ENCODE data around the gene H2AZ1.

Gene H2AZ1

GRCh38 chr4:99946356-99947189, 3.5 kb downstream of the H2AZ1 start, which contains the start of gene DNAJB14 (continued):
- TF ChIP-seq ZNF146 (tag by site-specific recombination; IDR thresholded peaks at IDR 0.05) = no peak
- no peak for TF ChIP-seq TRIM28 (IDR thresholded peaks at IDR 0.05; ENCODE audit: borderline replicate concordance, low read length)
- TF ChIP-seq ZNF157 (tag by site-specific recombination; IDR thresholded peaks at IDR 0.05) = no peak
- TF ChIP-seq ZNF221 (tag by site-specific recombination; IDR thresholded peaks at IDR 0.05; ENCODE audit: borderline replicate concordance) = no peak
- TF ChIP-seq ZNF704 (tag by site-specific recombination; IDR thresholded peaks at IDR 0.05) = no peak
- peak; percentile 39 for TF ChIP-seq ZFHX2 (tag by site-specific recombination; conservative IDR thresholded peaks at IDR 0.05)
- peak; percentile 68 for TF ChIP-seq SP2 (tag by site-specific recombination; IDR thresholded peaks at IDR 0.05)
- no peak for TF ChIP-seq ZBTB44 (tag by site-specific recombination; IDR thresholded peaks at IDR 0.05)
- no peak for TF ChIP-seq ZNF623 (tag by site-specific recombination; IDR thresholded peaks at IDR 0.05)
- TF ChIP-seq ZNF2 (tag by site-specific recombination; IDR thresholded peaks at IDR 0.05) = 0 out of 2 replicates have a peak, but pooled peaks have one; percentile 15
- no peak for TF ChIP-seq ZNF404 (tag by site-specific recombination; IDR thresholded peaks at IDR 0.05)
- TF ChIP-seq ZNF843 (tag by site-specific recombination; IDR thresholded peaks at IDR 0.05) = no peak
- no peak for TF ChIP-seq ZSCAN16 (tag by site-specific recombination; IDR thresholded peaks at IDR 0.05)
- no peak for TF ChIP-seq ZNF426 (tag by site-specific recombination; IDR thresholded peaks at IDR 0.05)
- no peak for TF ChIP-seq ZNF560 (tag by site-specific recombination; IDR thresholded peaks at IDR 0.05; ENCODE audit: borderline replicate concordance)
- TF ChIP-seq ZNF266 (tag by site-specific recombination; IDR thresholded peaks at IDR 0.05; ENCODE audit: low read depth) = no peak
- TF ChIP-seq, protein P1, sequence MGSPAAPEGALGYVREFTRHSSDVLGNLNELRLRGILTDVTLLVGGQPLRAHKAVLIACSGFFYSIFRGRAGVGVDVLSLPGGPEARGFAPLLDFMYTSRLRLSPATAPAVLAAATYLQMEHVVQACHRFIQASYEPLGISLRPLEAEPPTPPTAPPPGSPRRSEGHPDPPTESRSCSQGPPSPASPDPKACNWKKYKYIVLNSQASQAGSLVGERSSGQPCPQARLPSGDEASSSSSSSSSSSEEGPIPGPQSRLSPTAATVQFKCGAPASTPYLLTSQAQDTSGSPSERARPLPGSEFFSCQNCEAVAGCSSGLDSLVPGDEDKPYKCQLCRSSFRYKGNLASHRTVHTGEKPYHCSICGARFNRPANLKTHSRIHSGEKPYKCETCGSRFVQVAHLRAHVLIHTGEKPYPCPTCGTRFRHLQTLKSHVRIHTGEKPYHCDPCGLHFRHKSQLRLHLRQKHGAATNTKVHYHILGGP (tag by site-specific recombination; IDR thresholded peaks at IDR 0.05) = no peak
- TF ChIP-seq BCL11A (tag by site-specific recombination; IDR thresholded peaks at IDR 0.05; ENCODE audit: low read depth) = peak; percentile 70; the same call in 1 of the 2 replicates
- peak; percentile 47; the same call in 1 of the 2 replicates for TF ChIP-seq ZFP37 (tag by site-specific recombination; IDR thresholded peaks at IDR 0.05)
- TF ChIP-seq, protein P2, sequence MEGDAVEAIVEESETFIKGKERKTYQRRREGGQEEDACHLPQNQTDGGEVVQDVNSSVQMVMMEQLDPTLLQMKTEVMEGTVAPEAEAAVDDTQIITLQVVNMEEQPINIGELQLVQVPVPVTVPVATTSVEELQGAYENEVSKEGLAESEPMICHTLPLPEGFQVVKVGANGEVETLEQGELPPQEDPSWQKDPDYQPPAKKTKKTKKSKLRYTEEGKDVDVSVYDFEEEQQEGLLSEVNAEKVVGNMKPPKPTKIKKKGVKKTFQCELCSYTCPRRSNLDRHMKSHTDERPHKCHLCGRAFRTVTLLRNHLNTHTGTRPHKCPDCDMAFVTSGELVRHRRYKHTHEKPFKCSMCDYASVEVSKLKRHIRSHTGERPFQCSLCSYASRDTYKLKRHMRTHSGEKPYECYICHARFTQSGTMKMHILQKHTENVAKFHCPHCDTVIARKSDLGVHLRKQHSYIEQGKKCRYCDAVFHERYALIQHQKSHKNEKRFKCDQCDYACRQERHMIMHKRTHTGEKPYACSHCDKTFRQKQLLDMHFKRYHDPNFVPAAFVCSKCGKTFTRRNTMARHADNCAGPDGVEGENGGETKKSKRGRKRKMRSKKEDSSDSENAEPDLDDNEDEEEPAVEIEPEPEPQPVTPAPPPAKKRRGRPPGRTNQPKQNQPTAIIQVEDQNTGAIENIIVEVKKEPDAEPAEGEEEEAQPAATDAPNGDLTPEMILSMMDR (tag by site-specific recombination; IDR thresholded peaks at IDR 0.05) = no peak
- TF ChIP-seq RBAK (tag by site-specific recombination; IDR thresholded peaks at IDR 0.05) = no peak
- TF ChIP-seq ZNF629 (tag by site-specific recombination; IDR thresholded peaks at IDR 0.05) = peak; percentile 21; the same call in 1 of the 2 replicates
- TF ChIP-seq ZNF16 (tag by site-specific recombination; IDR thresholded peaks at IDR 0.05; ENCODE audit: low read depth) = no peak
- TF ChIP-seq ZBTB26 (tag by site-specific recombination; optimal IDR thresholded peaks at IDR 0.05) = peak; percentile 64
- TF ChIP-seq PRDM1 (tag by site-specific recombination; IDR thresholded peaks at IDR 0.05) = no peak
- no peak for TF ChIP-seq ZNF558 (tag by site-specific recombination; IDR thresholded peaks at IDR 0.05)
- TF ChIP-seq ZBTB10 (tag by site-specific recombination; IDR thresholded peaks at IDR 0.05) = no peak
- no peak for TF ChIP-seq ZNF350 (tag by site-specific recombination; IDR thresholded peaks at IDR 0.05)
- TF ChIP-seq ZNF660 (tag by site-specific recombination; IDR thresholded peaks at IDR 0.05) = no peak
- TF ChIP-seq BCL11B (tag by site-specific recombination; IDR thresholded peaks at IDR 0.05; ENCODE audit: low read depth) = peak; percentile 76
- TF ChIP-seq ZNF155 (tag by site-specific recombination; IDR thresholded peaks at IDR 0.05) = no peak
